Ovary (tissue), 3 donors: ENCODE data around the gene TXNDC15.

Experiments used
- CTCF ChIP-seq, 3 donors: fragments of 450-650 bp in 2 of 3; fragments of 200-600 bp in 1 of 3; IDR thresholded peaks; one replicate each; pipeline versions ENCODE4 v1.5.1 to v1.8.0; 2016 to 2022; ENCODE audit warnings: antibody characterized with exemption in 3 of 3, mild to moderate bottlenecking in 1 of 3
- EP300 ChIP-seq: sonication (generic); formaldehyde crosslinking; IDR thresholded peaks from one replicate; pipeline ENCODE4 v1.6.1; 2017; ENCODE audit warnings: antibody characterized with exemption
- POLR2A ChIP-seq: fragments of 450-650 bp; IDR thresholded peaks from one replicate; pipeline ENCODE4 v1.6.1; 2017; ENCODE audit warnings: antibody characterized with exemption, mild to moderate bottlenecking, moderate library complexity
- donor health status: DM: no; HTN: no; CAD: no.

DNA sequence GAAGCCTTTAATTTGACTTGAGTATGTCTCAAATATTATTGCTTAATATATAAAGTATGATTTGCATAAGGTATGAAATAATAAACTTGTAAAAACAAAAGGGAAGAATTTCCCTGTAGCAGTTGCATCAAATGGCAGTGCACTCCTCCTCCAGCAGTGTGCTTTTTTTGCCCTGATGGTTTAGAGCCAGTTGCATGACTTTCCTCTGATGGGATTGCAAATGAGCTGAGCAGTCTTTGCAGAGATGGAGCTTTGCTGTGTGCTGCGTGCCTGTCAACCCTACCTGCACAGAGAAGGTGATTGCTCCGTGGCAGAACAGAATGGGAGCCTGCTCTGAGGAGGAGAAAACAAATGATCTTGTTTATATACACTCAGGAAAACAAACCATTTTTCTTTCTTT lies 70.9 kb downstream of the TXNDC15 start:
- no peak for TF ChIP-seq CTCF (IDR thresholded peaks at IDR 0.05)
- TF ChIP-seq POLR2A = no peak
- no peak for TF ChIP-seq EP300
